Pons (tissue), 1 donor: ENCODE results near the gene MIDN.
A peak's percentile ranks its signal among the peaks of the same experiment; 100 is the strongest.

ENCODE experiments used
- DNase-seq: peaks from one replicate; pipeline ENCODE4 v3.0.0-alpha.2; 2016; ENCODE audit warnings: low spot score

MIDN gene

DNA sequence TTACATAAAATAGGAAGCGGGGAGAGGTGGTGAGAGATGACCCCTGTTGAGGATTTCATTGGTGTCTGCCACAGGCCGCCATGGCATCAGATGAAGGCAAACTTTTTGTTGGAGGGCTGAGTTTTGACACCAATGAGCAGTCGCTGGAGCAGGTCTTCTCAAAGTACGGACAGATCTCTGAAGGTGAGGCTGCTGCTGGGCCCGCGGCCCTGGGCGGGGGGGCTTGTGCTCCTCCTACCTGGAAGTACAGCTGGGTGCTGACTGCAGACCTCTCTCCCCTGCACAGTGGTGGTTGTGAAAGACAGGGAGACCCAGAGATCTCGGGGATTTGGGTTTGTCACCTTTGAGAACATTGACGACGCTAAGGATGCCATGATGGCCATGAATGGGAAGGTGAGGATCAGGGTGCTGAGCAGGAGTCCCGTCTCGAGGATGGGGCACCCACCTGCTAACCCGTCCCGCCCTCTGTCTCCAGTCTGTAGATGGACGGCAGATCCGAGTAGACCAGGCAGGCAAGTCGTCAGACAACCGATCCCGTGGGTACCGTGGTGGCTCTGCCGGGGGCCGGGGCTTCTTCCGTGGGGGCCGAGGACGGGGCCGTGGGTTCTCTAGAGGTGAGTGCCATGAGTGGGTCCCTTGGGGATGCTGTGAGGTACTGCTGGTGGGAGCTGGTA is 22.6 kb downstream of the MIDN start:
- no peak for DNase-seq

DNA sequence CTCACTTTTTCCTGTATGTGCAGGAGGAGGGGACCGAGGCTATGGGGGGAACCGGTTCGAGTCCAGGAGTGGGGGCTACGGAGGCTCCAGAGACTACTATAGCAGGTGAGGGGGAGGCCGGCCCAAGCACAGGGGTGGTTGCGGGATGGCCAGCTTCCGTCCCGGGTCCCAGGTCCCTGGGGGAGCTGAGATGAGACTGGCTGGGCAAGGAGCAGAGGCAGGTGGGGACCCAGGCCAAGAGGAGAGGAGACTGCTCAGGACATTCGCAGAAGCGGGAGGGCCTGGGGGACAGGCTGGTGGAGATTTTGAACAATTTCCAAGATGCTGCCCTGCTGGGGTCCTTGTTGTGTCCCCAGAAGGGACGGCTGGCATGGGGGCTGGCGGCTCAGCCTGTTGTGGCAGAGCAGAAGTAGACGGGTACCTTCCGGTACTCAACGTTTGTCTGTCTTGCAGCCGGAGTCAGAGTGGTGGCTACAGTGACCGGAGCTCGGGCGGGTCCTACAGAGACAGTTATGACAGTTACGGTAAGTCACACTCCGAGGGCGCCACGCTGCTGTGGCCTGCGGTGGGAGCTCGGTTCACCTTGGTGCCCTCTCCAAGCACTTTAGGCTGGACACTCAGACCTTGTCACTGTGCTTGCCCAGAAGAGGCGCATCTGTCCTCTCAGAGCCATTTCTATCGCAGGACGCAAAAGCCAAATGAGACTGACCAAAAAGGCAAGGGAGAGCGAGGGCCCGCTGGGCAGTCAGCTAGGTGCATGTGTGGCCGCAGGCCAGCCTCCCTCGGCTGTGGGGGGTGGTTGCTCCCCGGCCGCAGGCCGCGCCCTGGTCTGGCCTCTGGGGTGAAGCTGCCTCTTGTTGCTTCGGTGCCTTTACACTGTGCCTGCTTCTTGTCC is 23.4 kb downstream of the MIDN start:
- no peak for DNase-seq

GRCh38 chr19:1272423-1273262 is 24.3 kb downstream of the MIDN start:
- peak; percentile 68 for DNase-seq

GRCh38 chr19:1273263-1274041 is 25.1 kb downstream of the MIDN start:
- DNase-seq: no peak

DNA sequence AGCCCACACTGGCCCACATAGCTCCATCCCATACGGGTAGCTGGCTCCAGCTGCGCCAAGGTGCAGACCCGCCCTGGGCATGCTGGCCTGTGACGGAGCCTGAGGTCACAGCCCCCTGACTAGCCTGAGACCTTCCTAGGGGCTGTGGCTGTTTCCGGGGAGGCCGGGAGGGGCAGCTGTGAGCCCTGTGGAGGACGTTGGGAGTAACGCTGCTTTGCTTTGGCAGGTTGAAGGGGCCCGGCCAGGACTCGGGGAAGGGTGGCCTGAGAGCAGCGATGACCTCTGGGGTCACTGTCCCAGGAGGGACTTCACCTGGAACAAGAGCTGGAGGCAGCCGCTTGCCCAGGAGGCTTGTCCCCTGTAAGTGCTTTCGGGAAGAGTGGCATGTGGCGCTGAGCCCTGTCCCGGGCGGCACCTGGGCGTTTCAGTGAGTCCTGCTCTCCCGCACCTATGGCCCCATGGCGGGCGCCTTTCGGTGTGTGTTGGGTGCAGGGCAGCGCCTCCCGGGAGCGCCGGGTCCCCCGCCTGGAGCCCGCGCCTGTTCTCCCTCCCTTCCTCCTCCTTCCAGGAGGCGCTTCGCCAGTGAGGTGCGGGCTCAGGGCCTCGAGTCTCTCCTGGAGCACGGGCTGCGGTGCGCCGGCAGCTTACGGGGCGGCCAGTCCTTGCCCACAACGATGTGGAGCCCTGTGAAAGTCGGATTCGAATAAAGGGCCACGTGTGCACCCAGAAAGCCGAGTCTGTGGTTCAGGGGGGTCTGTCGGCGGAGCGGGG is 25.9 kb downstream of the MIDN start:
- DNase-seq: no peak

- peak; percentile 23 for DNase-seq
These were observed 26.5 kb downstream of the MIDN start for GRCh38 chr19:1274852-1275259.

DNA sequence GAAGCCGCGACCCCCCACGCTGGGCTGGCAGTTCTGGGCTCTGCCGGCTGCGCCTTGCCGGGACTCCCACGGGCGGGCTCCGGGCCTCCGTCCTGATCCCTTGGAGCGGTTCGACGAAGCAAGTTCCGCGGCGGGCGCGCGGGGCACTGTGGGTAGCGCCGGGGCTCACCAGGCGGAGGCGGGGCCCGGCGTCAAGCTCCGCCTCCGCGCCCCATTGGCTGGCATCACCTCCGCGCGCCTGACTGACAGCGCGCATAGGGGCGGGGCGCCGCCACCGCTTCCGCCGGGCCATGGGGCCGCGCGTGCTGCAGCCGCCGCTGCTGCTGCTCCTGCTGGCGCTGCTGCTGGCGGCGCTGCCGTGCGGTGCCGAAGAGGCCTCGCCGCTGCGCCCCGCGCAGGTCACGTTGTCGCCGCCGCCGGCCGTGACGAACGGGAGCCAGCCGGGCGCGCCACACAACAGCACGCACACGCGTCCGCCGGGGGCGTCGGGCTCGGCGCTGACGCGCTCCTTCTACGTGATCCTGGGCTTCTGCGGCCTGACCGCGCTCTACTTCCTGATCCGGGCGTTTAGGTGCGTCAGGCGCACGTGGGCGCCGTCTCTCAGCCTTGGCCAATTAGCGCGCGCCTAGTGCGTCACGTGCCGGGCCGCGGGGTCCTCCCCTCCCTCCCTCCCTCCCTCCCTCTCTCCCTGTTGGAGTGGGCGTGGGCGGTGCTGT is 27.0 kb downstream of the MIDN start, which contains the start of gene FAM174C:
TSS of gene FAM174C (plus strand) at position 271 of the 716 bp plus-strand sequence. CDS start at position 291, 20 bp downstream.
- DNase-seq: peak; percentile 90

DNA sequence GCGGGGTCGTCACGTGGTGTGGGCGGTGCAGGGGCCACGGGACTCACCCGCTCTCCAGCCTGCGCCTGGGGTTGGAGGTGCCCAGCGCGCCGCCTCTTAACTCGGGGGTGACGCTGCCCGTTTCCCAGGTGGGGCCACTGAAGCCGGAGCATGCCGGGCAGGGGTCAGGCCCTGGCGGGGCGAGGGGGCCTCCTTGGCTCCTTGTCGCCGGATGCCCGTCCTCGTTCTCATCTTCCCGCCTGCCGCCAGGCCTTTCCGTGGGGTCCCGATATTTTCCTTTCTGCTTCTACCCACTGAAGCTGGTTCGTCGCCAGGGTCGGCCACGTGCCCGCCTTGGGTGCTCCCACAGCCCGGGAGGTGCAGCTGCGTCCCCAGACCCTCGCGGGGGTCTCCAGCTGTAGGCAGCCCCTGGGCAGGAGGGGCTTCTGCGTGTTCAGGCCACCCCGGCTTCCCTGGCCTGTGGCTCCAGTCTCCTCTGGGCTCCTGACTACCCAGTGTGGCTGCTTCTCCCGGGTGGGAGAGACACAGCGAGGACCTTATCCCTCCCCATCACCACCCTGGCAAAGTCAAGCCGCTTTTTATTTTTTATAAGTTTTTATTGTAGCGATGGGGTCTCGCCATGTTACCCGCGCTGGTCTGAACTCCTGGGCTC is 27.7 kb downstream of the MIDN start:
- DNase-seq: peak; percentile 22

DNA sequence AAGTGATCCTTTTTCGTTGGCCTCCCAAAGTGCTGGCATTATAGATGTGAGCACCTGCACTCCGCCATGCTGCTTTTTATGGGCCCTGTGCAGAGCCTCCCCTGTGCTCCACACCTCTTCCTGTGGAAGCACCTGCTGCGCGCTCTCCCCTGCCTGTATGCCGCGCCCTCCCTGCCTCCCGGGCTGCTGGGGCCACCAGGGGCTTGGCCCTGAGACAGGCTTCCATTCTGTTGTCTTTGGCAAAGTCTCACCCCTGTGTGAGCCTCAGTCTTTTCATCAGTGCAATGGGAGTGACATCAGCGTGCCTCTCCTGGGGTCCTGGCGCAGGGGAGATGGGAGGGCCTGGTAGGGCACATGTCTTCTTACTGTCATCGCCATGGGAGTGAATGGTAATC is 28.2 kb downstream of the MIDN start:
- no peak for DNase-seq

DNA sequence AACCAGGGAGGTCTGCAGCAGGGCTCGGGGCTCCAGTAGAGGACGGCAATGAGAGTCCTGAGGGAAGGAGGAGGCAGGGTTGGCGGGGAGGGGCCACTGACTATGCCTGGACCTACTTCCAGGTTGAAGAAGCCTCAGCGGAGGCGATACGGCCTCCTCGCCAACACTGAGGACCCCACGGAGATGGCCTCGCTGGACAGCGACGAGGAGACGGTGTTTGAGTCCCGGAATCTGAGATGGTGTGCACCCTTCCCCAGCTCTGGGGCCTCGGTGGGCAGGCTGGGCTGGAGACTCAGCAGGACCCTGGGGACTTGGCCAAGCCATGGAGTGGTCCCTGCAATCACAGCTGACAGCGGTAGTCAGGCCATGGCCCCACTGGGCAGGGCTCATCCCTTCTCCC is 28.7 kb downstream of the MIDN start:
- no peak for DNase-seq

DNA sequence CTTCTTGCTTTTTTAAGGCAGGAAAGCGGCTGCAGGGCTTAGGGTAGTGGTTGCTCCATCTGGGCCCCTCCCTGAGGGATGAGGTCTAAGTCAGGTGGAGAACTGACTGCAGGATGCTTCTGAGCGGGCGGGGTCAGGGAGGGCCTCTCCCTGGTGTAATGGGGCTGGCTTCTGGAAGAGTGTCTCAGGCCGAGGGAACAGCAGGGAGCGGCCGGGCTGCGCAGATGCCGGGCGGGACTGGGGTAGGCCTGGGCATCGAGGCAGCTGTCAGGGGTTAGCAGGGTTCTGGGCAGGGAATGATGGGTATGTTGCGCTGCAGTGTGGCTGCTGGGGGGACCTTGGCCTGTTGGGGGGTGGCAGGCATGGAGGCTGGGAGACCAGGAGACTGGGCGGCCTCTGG is 29.7 kb downstream of the MIDN start:
- no peak for DNase-seq

DNA sequence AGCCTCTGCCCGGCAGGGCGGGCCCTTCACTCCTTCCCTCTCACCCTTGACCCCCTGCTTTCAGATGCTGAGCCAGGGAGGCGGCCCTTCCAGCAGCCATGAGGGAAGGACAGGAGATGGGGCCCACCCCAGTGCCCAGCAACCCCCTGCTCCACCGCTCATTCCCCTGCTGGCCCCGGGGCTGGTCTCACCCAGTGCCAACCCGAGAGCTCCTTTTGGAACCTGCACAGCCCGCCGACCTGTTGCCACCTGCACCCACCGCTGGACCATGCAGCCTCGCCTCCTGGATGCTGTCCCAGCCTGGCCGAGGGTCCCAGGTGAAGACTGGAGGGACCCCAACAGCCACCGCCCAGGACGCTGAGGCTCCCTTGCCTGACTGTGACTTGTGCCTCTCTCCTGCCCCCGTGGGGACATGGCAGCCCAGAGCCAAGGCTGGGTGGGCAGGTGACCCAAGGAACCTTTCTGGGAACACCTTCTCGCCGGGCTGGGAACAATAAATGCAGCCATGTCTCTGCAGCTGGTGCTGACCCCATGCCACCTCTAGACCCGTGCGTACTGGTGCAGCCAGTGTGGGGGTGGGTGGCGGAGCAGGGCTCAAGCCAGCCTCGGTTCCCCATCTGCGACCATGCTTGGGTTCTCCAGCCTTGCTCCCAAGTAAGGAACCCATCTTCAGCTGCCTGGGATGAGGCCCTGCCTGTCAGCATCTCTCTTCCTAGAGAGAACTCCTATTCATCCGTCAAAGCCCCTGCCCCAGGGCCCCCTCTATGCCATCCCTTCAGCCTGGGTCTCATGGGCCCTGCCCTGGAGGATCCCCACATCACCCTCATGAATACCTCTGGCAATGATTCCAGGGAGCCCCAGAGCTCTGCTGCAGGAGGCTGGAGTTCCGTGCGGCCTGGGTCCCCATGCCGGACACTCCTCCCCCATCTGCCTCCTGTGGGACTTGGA is 30.6 kb downstream of the MIDN start:
- DNase-seq: no peak

- DNase-seq: peak; percentile 88
These were observed 31.5 kb downstream of the MIDN start for GRCh38 chr19:1279782-1280341.

- DNase-seq: no peak
These were observed 32.5 kb downstream of the MIDN start for GRCh38 chr19:1280636-1281568.

- DNase-seq: no peak
These were observed 33.3 kb downstream of the MIDN start for GRCh38 chr19:1281569-1282287.

DNA sequence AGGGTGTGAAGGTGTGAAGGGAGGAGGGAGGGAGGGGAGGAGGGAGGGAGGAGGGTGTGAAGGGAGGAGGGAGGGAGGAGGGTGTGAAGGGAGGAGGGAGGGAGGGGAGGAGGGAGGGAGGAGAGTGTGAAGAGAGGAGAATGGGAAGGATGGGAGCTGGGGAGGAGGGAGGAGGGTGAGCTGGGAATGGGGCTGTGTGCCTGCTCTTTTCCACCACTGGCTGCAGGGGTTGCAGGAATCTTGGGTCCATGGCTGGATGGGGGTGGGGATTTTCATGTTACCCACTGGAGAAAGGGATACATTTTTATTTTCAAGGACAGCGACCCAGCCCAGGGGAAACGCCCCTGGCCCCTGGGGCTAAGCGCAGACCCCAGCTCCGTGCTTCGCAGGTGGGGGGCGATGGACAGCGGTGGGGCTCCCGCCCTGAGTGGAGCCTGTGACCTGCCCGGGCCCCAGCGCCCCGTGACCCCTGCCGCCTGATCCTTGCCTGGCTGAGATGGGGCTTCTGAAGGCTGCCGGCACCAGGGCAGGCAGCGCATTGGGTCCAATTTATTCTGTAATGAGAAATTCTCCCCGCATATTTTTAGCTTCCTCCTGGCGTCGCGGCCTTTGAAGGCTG is 34.3 kb downstream of the MIDN start:
- DNase-seq: no peak
